Suprapubic skin (tissue), 4 donors: ENCODE results near the gene NRK. TPM values are rescaled to one million over a fixed set of nuclear protein-coding genes. Genes with fewer than 3 reads are reported as not detected.
"Not testable (repeated sequence)": the region's sequence is repeated elsewhere in the genome, so short reads cannot be mapped to it uniquely, and the experiment has no call there.

Experiments
- DNase-seq, 2 donors: peaks; one replicate each; pipeline ENCODE4 v3.0.0-alpha.2; 2019; ENCODE audit warnings: low spot score in 2 of 2
- H3K27ac ChIP-seq: fragments of 200-600 bp; sonication (generic); one replicate; pipeline ENCODE4 v1.5.1; 2019
- H3K27me3 ChIP-seq: fragments of 200-600 bp; sonication (generic); one replicate; pipeline ENCODE4 v1.5.1; 2019
- H3K36me3 ChIP-seq: fragments of 200-600 bp; sonication (generic); one replicate; pipeline ENCODE4 v1.5.1; 2019
- H3K4me1 ChIP-seq: fragments of 200-600 bp; sonication (generic); one replicate; pipeline ENCODE4 v1.5.1; 2019
- H3K4me3 ChIP-seq: fragments of 200-600 bp; sonication (generic); one replicate; pipeline ENCODE4 v1.5.1; 2019; ENCODE audit warnings: mild to moderate bottlenecking
- H3K9me3 ChIP-seq: fragments of 200-600 bp; sonication (generic); one replicate; pipeline ENCODE4 v1.5.1; 2019
- EP300 ChIP-seq: sonication (generic); formaldehyde crosslinking; IDR thresholded peaks from one replicate; pipeline ENCODE4 v1.6.1; 2017; ENCODE audit warnings: antibody characterized with exemption
- POLR2A ChIP-seq, 2 donors: fragments of 450-650 bp; IDR thresholded peaks; one replicate each; pipeline ENCODE4 v1.6.1; 2017; ENCODE audit warnings: antibody characterized with exemption in 2 of 2, mild to moderate bottlenecking in 2 of 2, moderate library complexity in 2 of 2
- POLR2AphosphoS5 ChIP-seq, 3 donors: sonication (generic); formaldehyde crosslinking; IDR thresholded peaks; one replicate each; pipeline ENCODE4 v1.6.1; 2017; ENCODE audit warnings: antibody characterized with exemption in 3 of 3
- WGBS: methylation state at CpG from one replicate; pipeline ENCODE4 v1.1.5; 2018; 5-methylcytosine and 5-hydroxymethylcytosine counted together
- total RNA-seq, 4 donors: library from RNA; depleted of rRNA; stranded (reverse); fragments of >200 nt; gene quantifications; one replicate each; pipeline ENCODE4 v1.1.0, GENCODE V29; 2016
- TF ChIP-seq, protein P1 (sequence below), 2 donors: fragments of 200-600 bp in 1 of 2; fragments of 450-650 bp in 1 of 2; sonication (generic) in 1 of 2; IDR thresholded peaks; one replicate each; pipeline ENCODE4 v1.5.1; 2016 to 2019; ENCODE audit warnings: antibody characterized with exemption in 2 of 2, mild to moderate bottlenecking in 1 of 2, moderate library complexity in 1 of 2

NRK gene
- total RNA-seq, 4 donors from 2014 or later = 0.38 to 0.64 TPM; not detected in 2

GRCh38 chrX:105969487-105969886, 147.1 kb downstream of the NRK start:
- H3K27ac ChIP-seq = no peak overlapping the region
- no peaks in the 10 kb centered on the region for H3K4me1 ChIP-seq
- no peaks in the 10 kb centered on the region for H3K27me3 ChIP-seq
- no peak overlapping the region for H3K4me3 ChIP-seq
- H3K36me3 ChIP-seq = no peaks in the 10 kb centered on the region
- H3K9me3 ChIP-seq = no peaks in the 10 kb centered on the region
- no peak for DNase-seq
- WGBS = 74% methylated on average over 5 of the region's 5 CpGs
- no peak for TF ChIP-seq EP300
- no peak for TF ChIP-seq POLR2AphosphoS5 (IDR thresholded peaks at IDR 0.05)
- TF ChIP-seq, protein P1, sequence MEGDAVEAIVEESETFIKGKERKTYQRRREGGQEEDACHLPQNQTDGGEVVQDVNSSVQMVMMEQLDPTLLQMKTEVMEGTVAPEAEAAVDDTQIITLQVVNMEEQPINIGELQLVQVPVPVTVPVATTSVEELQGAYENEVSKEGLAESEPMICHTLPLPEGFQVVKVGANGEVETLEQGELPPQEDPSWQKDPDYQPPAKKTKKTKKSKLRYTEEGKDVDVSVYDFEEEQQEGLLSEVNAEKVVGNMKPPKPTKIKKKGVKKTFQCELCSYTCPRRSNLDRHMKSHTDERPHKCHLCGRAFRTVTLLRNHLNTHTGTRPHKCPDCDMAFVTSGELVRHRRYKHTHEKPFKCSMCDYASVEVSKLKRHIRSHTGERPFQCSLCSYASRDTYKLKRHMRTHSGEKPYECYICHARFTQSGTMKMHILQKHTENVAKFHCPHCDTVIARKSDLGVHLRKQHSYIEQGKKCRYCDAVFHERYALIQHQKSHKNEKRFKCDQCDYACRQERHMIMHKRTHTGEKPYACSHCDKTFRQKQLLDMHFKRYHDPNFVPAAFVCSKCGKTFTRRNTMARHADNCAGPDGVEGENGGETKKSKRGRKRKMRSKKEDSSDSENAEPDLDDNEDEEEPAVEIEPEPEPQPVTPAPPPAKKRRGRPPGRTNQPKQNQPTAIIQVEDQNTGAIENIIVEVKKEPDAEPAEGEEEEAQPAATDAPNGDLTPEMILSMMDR (IDR thresholded peaks at IDR 0.05) = no peak
- TF ChIP-seq POLR2A (IDR thresholded peaks at IDR 0.05) = no peak

DNA sequence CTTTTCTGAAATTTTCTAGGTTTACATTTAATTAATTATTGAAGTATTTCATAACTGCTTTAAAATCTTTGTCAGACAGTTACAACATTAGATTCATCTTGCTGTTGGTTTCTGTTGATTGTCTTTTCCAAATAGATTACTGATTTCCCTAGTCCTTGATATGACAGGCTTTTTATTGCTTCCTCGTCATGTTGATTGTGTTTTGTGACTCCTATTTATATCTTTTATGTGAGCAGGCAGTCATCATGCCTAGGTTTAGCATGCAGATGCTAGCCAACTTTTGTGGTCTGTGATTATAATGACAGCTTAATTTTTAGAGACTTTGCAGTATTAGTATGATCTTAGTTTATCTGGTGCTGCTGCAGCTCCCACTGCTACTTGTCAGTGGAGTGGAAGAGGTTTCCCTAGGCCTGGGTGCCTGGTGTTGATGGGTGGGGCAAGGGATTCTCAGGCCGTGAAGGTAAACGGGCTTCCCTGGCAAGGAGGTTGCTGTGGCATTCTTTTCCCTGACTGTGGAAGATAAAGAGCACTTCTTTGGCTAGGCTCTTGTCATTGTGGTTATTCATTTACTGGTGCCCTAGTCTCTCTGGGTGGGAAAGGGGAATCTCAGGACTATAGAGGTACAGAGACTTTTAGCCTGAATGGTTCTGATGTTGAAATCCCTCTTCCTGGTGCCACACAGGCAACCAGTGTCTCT, 150.5 kb downstream of the NRK start:
- Histone ChIP-seq H3K9me3 (no peaks in the 10 kb centered on the region), H3K36me3 (no peaks in the 10 kb centered on the region), H3K4me3 (no peak overlapping the region), H3K27ac (no peak overlapping the region), H3K27me3 (no peaks in the 10 kb centered on the region), H3K4me1 (no peaks in the 10 kb centered on the region)
- WGBS = 46% methylated on average over 3 of the region's 3 CpGs
- DNase-seq = no peak
- TF ChIP-seq, protein P1 (IDR thresholded peaks at IDR 0.05) = no peak
- no peak for TF ChIP-seq POLR2A (IDR thresholded peaks at IDR 0.05)
- no peak for TF ChIP-seq POLR2AphosphoS5 (IDR thresholded peaks at IDR 0.05)
- no peak for TF ChIP-seq EP300

GRCh38 chrX:105973387-105973739, 151.0 kb downstream of the NRK start:
- no peak overlapping the region for H3K27ac ChIP-seq
- H3K4me3 ChIP-seq = no peak overlapping the region
- H3K27me3 ChIP-seq = no peaks in the 10 kb centered on the region
- DNase-seq = no peak
- H3K9me3 ChIP-seq = no peaks in the 10 kb centered on the region
- WGBS = 36% methylated on average over 3 of the region's 3 CpGs
- TF ChIP-seq POLR2A (IDR thresholded peaks at IDR 0.05) (no peak), POLR2AphosphoS5 (IDR thresholded peaks at IDR 0.05) (no peak), EP300 (no peak)
- TF ChIP-seq, protein P1 (IDR thresholded peaks at IDR 0.05) = no peak
- H3K4me1 ChIP-seq = no peaks in the 10 kb centered on the region
- no peaks in the 10 kb centered on the region for H3K36me3 ChIP-seq

DNA sequence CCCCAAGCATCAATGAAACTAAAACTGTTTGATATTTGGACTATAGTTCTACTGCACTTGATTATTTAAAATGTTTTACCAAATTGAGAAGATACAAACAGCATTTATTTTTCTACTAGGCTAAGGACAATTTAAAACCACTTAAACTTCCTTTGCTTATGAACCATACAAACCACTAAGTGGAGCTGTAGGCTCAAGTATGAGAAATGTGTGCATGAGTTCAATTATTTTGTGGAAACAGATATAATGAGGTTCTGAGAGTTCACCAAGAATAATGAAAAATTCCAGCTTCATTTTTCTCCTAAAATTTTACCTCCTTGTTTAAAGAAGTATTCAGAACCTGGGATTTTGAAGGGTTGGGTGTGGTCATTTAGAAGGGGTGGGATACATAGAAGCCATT, 153.0 kb downstream of the NRK start:
- no peak for DNase-seq
- no peaks in the 10 kb centered on the region for H3K27me3 ChIP-seq
- H3K36me3 ChIP-seq = no peaks in the 10 kb centered on the region
- no peak overlapping the region for H3K27ac ChIP-seq
- no peaks in the 10 kb centered on the region for H3K4me1 ChIP-seq
- no peak overlapping the region for H3K4me3 ChIP-seq
- no peaks in the 10 kb centered on the region for H3K9me3 ChIP-seq
- TF ChIP-seq EP300 (no peak), POLR2AphosphoS5 (IDR thresholded peaks at IDR 0.05) (no peak), POLR2A (IDR thresholded peaks at IDR 0.05) (no peak)
- TF ChIP-seq, protein P1 (IDR thresholded peaks at IDR 0.05) = no peak

DNA sequence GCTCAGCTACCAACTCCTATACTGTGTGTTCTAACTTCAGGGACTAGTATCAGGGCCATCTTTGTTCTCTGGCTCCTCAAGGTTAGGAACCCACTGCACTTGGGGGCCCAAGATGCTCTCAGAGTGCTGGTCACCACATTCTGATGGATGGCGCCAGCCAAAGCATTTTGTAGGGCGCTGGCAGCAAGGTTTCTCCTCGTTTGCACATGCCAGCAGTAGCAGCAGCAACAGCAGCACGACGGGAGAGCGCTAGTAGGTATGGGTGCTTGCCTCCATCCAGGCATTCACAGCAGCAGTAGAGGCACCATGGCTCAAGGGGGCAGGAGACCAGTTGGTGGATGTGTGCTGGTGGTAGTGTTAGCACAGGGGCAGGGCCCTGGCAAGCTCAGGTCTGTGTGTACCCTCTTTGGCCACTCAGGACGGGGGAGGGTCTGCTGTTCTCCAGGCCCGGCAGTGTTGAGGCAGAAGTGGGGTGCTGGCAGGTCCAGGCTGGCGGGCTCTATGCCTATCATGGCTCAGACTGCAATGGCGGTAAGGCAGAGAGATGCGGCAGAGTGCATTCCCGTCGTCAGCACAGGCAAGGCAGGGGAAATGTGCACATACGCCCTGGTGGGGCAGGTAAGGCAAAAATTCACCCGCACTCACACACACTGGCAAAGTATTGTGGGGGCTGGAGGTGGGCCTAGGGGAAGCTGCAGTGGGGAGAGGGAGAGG, 159.6 kb downstream of the NRK start:
- Histone ChIP-seq H3K27ac (no peak overlapping the region), H3K4me1 (no peaks in the 10 kb centered on the region), H3K9me3 (no peaks in the 10 kb centered on the region), H3K4me3 (no peak overlapping the region), H3K27me3 (no peaks in the 10 kb centered on the region), H3K36me3 (no peaks in the 10 kb centered on the region)
- TF ChIP-seq, protein P1 (IDR thresholded peaks at IDR 0.05) = no peak
- TF ChIP-seq EP300 (no peak), POLR2A (IDR thresholded peaks at IDR 0.05) (no peak), POLR2AphosphoS5 (IDR thresholded peaks at IDR 0.05) (no peak)
- no peak for DNase-seq
- 73% methylated on average over 13 of the region's 15 CpGs for WGBS

GRCh38 chrX:105988487-105988886, 166.1 kb downstream of the NRK start:
- H3K4me1 ChIP-seq, H3K4me3 ChIP-seq, H3K27ac ChIP-seq, DNase-seq, H3K9me3 ChIP-seq, H3K36me3 ChIP-seq, H3K27me3 ChIP-seq: not testable (repeated sequence)
- 77% methylated on average over 5 of the region's 5 CpGs for WGBS
